HPDE6-E6E7 (cell line): ENCODE measurements around the gene ANAPC16.
"Not testable (repeated sequence)": the region's sequence is repeated elsewhere in the genome, so short reads cannot be mapped to it uniquely, and the experiment has no call there.

Experiments used
- DNase-seq: peaks from one replicate; pipeline ENCODE4 v3.0.0; 2011; ENCODE audit warnings: missing footprints; ENCODE audit errors: extremely low spot score

The ANAPC16 gene

DNA sequence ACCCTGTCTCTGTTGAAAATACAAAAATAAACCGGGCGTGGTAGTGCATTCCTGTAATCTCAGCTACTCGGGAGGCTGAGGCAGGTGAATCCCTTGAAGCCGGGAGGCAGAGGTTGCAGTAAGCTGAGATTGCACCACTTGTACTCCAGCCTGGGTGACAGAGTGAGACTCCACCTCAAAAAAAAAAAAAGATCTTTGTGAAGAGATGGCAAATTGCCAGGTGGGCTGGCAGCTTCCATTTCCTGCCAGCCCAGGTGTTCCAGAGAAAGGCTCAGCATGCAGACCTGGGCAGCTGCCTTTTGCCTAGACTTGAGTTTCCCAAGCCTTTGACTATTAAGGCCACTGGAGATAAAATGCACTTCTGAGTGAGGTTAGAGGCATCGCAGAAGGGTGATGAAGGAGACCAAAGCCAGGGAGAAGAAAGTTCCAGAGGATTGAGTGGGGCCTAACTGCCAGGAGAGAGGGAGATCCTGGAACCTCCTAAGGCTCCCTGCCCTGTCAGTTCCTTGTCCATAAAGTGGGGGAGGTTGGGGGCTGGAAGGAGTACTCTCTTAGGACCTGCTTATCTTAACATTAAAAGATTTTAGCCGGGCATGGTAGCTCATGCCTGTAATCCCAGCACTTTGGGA, 47.9 kb downstream of the ANAPC16 start:
- no peak for DNase-seq

DNA sequence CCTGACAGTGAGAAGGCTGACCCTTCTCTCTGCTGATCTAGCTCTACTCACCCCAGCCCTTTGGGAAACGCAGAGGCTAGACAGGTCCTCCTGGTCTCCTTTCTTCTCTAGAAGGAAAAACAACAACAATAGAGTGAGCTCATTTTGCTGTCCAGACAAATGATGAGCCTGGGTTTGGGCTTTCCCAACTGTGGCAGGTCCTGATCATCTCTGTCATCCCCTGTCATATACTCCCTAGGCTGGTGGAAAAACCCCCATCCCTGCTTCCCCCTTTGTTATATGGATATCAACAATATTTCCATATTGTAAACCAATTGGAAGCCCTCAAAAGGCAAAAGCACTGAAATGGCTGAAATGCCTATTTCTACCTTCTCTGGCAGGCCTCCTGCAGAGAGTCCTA, 48.7 kb downstream of the ANAPC16 start:
- no peak for DNase-seq

DNA sequence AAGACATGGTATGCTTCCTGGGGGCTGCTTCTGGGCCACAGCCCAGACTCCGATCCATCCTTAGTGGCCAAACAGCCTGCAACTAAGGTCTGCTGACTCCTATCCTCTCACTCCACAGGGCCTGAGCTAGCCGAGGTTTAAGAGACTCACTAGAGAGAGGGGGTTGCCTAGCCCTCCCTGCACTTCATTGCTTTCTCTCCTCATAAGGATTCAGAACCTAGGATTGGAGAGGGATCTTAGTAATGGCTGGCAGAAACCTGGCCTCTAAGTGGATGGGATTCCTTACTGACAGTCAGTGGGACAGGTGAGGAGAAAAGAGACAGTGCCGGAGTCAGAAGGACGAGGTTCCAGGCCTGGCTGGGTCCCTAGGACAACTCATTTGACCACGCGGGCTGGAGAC, 49.7 kb downstream of the ANAPC16 start:
- no peak for DNase-seq

DNA sequence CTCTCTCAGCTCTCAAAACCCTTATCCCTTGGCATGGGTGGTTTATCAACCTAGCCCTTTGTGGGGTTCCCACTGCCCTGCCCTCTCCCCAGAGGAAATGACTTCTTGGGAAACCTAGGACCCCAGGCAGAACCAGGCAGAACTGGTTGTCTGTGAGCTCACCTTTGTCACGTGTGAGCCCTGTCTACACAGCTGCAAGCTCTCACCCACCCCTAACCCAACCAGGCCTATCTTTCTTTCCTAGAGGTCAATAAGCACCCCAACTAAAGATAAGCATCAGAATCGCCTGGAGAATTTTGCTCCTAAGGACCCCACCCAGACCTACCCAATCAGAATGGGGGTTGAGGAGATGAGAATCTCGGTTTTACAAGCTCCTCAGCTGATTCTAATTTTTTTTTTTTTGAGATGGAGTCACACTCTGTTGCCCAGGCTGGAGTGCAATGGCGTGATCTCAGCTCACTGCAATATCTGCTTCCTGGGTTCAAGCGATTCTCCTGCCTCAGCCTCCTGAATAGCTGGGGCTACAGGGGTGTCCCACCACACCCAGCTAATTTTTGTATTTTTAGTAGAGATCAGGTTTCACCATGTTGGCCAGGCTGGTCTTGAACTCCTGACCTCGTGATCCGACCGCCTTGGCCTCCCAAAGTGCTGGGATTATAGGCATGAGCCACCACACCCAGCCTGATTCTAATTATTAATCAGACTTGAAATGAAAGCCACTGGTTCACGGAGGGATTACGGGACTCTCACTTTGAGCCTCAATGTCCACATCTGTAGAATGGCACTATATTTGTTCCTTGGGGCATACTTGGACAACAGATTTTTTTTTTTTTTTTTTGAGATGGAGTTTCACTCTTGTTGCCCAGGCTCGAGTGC, 50.4 kb downstream of the ANAPC16 start:
- DNase-seq: no peak

DNA sequence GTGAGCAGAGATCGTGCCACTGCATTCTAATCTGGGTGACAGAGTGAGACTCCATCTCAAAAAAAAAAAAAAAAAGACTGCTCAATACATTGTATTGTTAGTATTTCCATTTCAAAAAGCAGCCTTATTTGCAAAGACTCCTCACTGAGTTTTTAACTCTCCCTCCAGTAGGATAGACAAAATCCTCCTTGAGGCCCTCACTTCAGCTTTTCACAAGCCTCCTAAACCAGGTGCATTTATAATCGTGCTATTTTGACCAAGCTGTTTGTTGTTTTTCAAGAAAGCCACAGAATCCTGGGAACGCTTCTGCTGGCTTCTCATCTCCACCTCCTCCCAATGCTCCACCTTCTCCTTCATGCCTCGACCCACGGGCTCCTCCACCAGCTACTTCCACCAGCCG, 51.6 kb downstream of the ANAPC16 start:
- no peak for DNase-seq

DNA sequence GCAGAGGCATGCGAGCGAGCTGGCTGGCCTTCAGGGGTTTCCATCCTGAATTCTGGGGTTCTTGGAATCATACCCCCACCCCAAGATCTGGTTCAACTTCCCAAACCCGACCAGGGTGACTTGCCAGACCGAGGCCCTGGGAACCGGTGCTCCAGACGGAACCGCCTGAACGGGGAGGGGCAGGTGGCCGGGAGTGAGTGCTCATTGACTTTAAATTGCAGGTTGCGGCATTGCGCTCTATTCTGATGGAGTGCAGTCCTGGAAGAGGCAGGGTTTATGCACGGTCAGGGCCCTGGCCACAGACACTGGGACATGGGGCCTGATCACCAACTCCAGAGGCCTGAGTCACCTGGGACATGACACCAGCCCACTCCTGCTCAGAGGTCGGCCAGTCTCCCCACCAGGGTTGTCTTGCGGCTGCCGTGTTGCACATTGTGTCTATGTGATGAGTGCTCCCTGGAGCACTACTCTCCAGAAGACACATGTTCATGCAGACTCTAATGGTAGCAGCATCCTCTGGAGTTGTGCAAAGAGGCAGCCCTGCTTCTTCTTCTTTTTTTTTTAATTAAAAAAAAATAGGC, 52.1 kb downstream of the ANAPC16 start:
- no peak for DNase-seq

DNA sequence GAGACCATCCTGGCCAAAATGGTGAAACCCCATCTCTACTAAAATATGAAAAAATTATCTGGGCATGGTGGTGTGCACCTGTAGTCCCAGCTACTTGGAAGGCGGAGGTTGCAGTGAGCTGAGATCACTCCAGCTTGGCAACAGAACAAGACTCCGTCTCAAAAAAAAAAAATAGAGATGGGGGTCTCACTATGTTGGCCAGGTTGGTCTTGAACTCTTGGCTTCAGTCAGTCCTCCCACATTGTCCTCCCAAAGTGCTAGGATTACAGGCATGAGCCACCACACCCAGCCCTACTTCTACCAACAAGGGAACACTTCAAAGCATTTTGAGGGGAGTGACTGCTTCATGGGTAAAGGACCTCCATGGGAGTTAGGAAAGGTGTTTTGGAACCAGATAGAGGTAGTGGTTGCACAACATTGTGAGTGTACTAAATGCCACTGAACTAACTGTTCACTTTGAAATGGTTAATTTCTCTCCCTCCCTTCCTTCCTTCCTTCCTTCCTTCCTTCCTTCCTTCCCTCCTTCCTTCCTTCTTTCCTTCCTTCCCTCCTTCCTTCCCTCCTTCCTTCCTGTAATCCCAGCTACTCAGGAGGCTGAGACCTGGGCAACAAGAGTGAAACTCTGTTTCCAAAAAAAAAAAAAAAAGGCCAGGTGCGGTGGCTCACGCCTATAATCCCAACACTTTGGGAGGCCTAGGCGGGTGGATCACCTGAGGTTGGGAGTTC, 52.8 kb downstream of the ANAPC16 start:
- DNase-seq: not testable (repeated sequence)

DNA sequence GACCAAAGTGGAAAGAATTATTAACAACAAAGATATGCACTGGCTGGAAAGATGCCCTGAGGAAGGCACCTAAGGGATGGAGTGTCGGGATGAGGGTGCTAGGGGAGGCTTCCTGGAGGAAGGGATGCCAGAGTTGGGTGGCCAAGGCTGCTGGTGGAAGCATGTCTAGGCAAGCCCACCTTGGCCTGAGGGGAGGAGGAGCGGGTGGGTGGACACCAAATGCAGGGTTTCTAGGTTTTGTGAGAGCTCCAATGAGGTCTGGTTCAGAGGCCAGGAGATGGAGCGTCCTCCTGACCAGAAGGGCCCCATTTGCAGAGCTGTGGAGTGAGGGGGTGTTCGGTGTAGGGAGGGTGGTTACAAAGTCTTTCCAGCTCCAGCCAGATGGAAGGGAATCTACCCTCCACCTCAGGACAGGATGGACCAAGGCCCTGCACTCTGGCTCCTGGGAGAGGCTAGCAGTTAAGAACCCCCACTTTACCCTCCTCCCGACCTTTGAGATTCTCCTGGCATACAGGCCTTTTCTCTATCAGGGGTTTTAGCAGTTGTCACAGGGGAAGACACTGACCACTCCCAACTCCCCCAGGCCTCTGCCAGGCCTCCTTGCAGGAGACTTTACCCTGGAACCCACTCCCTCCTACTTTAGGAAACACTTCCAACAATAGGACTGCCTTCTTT, 54.9 kb downstream of the ANAPC16 start:
- DNase-seq: no peak

DNA sequence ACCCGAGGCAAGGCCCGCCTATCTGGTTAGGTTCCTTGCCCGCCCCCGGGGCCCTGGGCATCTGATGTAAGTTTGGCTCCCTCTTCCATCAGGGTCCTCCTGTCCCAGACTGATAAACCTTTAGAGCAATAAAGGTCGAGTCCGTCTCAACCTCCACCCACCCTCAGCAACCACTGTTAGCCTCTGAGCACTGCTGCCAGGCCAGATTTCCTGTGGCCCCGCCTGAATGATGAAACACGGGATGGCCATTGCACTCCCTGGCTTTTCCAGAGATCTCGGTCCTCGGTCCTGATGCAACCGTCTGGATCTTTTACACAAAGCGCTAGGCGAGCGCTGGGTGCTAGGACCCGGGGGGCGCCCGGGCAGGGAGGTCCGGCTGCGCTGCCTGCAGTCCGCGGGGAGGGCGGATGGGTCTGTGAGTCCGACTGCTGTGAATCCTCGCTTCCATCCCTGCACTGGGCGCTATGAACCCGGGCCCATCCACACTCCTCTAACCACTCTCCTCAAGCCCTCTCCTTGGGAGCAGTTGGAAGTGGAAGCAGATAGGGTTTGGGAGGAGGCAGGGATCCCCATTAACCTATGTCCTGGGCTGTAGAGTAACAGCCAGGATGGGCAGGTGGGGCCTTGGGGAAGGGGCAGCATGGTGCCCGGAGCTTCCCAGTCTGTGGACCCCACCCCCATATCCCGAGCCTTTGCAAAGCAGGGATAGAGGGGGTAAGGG, 57.0 kb downstream of the ANAPC16 start:
- no peak for DNase-seq

DNA sequence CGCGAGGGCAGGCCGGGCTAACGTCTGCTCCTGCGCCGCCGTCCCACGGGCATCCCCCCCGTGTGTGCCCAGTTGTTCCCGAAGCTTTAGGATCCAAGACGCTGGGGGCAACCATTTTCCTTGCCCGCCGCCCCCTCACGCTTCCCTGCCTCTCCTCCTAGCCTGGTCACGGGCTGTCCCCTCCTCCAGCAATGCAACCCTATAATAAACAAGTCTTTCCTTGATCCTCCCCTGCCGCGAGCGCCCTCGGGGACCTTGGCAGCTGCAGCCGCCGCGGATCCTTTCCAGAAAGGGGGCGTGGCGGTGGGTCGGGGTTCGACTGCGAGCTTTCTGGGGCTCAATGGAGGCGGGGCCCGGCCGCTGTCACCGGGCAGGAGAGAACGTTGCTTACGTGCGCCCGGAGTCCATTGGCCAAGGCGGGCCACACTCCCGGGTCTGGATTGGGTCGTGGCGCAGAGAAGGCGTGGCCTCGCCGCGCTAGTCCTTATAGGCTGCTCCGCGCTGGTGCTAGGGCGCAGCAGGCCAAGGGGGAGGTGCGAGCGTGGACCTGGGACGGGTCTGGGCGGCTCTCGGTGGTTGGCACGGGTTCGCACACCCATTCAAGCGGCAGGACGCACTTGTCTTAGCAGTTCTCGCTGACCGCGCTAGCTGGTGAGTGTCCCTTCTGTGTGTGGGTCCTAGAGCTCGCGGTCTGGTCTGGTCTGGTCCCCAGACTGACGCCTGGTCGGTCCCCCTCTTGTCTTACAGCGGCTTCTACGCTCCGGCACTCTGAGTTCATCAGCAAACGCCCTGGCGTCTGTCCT, 57.8 kb downstream of the ANAPC16 start, which contains the start of gene DDIT4:
DDIT4 (plus strand) TSS at position 515 of the 803 bp plus-strand sequence. CDS start 293 bp downstream, outside the sequence.
- peak; percentile 99 for DNase-seq

DNA sequence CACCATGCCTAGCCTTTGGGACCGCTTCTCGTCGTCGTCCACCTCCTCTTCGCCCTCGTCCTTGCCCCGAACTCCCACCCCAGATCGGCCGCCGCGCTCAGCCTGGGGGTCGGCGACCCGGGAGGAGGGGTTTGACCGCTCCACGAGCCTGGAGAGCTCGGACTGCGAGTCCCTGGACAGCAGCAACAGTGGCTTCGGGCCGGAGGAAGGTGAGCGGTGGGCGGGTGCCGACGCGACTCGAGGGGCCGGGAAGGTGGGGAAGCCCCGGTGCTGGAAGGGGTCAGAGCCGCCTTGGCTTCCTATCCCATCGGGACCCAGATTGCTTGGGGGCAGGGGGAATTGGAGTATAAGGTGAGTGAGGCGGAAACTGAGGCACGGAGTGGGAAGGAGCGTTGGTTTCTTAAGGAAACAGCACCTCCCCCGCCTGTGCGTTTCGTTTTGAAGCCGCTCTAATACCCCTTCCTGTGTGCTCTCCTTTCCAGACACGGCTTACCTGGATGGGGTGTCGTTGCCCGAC, 58.5 kb downstream of the ANAPC16 start:
- no peak for DNase-seq

DNA sequence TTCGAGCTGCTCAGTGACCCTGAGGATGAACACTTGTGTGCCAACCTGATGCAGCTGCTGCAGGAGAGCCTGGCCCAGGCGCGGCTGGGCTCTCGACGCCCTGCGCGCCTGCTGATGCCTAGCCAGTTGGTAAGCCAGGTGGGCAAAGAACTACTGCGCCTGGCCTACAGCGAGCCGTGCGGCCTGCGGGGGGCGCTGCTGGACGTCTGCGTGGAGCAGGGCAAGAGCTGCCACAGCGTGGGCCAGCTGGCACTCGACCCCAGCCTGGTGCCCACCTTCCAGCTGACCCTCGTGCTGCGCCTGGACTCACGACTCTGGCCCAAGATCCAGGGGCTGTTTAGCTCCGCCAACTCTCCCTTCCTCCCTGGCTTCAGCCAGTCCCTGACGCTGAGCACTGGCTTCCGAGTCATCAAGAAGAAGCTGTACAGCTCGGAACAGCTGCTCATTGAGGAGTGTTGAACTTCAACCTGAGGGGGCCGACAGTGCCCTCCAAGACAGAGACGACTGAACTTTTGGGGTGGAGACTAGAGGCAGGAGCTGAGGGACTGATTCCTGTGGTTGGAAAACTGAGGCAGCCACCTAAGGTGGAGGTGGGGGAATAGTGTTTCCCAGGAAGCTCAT, 59.0 kb downstream of the ANAPC16 start:
- DNase-seq: no peak

DNA sequence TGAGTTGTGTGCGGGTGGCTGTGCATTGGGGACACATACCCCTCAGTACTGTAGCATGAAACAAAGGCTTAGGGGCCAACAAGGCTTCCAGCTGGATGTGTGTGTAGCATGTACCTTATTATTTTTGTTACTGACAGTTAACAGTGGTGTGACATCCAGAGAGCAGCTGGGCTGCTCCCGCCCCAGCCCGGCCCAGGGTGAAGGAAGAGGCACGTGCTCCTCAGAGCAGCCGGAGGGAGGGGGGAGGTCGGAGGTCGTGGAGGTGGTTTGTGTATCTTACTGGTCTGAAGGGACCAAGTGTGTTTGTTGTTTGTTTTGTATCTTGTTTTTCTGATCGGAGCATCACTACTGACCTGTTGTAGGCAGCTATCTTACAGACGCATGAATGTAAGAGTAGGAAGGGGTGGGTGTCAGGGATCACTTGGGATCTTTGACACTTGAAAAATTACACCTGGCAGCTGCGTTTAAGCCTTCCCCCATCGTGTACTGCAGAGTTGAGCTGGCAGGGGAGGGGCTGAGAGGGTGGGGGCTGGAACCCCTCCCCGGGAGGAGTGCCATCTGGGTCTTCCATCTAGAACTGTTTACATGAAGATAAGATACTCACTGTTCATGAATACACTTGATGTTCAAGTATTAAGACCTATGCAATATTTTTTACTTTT, 59.7 kb downstream of the ANAPC16 start:
- DNase-seq: no peak

DNA sequence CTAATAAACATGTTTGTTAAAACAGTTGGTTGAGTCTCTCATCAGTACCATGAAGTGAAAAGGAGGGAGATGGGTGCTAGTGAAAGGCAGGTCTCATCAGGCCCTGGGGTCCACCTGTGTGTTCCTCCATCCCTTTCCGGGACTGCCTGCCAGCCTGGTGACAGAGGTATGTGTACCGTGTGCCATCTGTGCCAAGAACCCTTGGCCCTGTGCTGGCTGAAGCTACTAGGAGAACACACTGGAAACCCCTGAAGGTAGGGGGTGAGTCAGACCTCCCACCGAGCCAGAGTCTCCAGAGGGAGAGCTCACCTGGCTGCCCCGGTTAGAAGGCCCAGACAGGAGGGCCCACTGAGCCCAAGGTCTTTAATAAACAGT, 60.2 kb downstream of the ANAPC16 start:
- no peak for DNase-seq

DNA sequence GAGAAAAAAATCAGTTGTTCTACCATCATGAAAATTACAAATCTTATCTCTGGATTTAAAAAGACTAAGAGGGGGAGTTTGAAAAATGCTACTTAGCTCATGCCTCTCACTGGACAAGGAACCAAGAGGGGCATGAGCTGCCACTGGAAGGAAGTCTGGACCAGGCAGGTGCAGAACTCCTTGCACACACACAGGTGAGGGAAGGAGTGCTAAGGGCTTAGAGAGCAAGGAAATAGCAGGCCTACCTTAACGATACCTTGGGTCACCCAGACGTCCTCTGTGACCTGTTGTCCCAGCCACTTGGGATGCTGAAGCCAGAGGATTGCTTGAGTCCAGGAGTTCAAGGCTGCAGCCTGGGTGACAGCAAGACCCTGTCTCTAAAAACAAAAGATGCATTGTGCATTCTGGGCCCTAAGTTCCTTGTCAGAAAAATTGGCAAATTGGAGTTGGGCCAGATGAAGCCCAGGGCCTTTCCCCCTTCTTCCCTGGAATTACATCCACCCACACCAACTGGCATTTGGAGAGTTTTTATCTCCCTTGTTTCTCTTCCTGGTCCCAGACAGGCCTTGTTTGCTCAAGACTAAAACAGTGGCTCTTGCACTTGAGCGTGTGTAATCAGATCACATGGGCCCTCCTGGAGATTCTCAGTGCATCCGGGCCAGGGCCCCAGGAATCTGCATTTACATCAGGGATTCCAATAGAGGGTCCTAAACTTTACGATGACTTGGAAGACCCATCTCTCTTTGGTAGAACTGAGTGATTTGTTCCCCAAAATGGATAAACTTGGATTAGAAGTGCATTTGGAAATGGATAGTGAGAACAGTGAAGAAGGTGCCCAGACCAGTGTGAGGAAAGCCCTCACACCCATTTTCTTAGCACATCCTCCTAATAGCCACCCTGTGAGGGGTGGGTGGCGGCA, 60.9 kb downstream of the ANAPC16 start:
- DNase-seq: no peak

DNA sequence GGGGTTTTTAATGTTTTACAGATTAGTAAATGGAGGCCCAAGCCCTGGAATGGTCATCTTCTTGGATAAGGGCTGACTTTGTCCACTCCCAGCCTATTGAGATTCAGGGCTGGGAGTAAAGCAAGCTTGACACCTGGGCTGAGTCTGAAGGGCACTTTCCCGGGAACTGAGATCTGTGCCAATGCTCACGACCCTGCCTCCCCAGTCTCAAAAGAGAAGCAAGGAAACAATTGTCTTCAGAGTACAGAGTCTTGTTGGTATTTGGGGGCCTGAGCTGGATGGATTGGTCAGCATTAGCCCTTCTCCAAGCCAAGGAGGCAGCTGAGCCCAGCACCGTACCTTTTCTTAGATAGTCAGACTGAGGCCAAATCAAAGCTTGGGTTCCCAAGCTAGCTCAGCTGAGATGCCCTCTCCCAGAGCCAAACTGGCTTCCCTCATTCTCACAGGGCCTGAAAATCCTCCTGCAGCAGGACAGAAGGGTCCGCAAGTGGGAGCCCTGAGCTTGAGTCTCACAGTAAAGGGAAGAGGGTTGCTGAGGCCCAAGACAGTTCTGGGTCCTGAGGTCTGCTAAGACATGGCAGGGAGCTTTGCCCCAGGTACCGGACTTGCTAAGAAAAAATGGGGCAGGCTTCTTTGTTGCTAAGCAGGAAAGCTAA, 61.7 kb downstream of the ANAPC16 start:
- no peak for DNase-seq

DNA sequence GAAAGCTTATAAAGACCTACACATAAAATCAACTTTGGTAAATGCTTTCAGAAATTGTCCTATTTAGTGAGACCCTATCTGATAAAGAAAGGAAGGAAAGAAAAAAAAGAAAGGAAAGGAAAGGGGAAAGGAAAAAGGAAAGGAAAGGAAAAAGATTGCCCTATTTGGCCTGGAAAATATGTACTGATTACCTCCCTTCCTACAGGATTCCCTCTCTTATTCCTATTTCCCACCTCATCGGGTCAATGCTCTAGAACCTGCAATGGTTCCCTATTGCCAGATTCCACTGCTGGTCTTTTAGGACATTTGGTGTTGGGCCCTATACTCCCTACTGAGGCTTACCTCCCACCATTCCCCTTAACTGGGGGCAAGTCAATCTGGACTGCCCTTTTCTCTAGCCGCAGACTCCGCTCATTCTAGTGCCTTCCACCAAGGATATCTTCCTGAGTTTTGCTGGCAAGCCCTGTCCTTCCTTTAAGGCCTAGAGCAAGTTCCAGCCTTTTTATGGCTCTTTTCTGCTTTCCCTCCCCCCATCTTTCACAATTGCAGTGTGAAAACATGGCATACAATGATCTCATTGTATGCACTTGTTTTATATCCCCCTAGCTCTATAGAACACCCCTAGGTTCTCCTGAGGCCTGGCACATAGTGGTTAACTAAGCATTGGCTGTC, 62.3 kb downstream of the ANAPC16 start:
- DNase-seq: no peak
